Neural cell (in vitro differentiated cells): ENCODE data around the gene TRIM10. TPM values are rescaled to one million over a fixed set of nuclear protein-coding genes. Genes with fewer than 3 reads are reported as not detected.
"Not testable (repeated sequence)": the region's sequence is repeated elsewhere in the genome, so short reads cannot be mapped to it uniquely, and the experiment has no call there.

Experiments
- H2AFZ ChIP-seq: fragments of 200-600, 300-800 bp; sonication (generic), shearing (Covaris generic); 2 replicates; pipeline ENCODE4 v1.6.0; 2014; ENCODE audit warnings: low read depth, mild to moderate bottlenecking, antibody characterized with exemption, low read length, moderate library complexity
- H3F3A ChIP-seq: fragments of 200-600 bp; shearing (Covaris generic); 2 replicates; pipeline ENCODE4 v1.6.1; 2016; ENCODE audit warnings: mild to moderate bottlenecking, moderate library complexity, mixed read lengths, antibody characterized with exemption, low read length; ENCODE audit not compliant: insufficient read depth, poor library complexity, severe bottlenecking
- H3K27ac ChIP-seq: fragments of 200-600, 300-800 bp; sonication (generic), shearing (Covaris generic); 2 replicates; pipeline ENCODE4 v1.5.1; 2014; ENCODE audit warnings: mild to moderate bottlenecking, low read length, moderate library complexity
- H3K27me3 ChIP-seq: fragments of 300-800, 200-600 bp; sonication (generic), shearing (Covaris generic); 2 replicates; pipeline ENCODE4 v1.6.0; 2014; ENCODE audit warnings: mild to moderate bottlenecking, low read depth, low read length, moderate library complexity; ENCODE audit not compliant: insufficient read depth
- H3K36me3 ChIP-seq: fragments of 300-800, 200-600 bp; sonication (generic), shearing (Covaris generic); 2 replicates; pipeline ENCODE4 v1.5.1; 2014; ENCODE audit warnings: mild to moderate bottlenecking, antibody characterized with exemption, low read length, moderate library complexity; ENCODE audit not compliant: insufficient read depth
- H3K4me2 ChIP-seq: fragments of 300-800, 200-600 bp; sonication (generic), shearing (Covaris generic); 2 replicates; pipeline ENCODE4 v1.6.0; 2014; ENCODE audit warnings: mild to moderate bottlenecking, low read length
- H3K4me3 ChIP-seq: fragments of 300-800, 200-600 bp; sonication (generic), shearing (Covaris generic); 2 replicates; pipeline ENCODE4 v1.5.1; 2014; ENCODE audit warnings: mild to moderate bottlenecking, low read length, moderate library complexity
- H3K79me2 ChIP-seq: fragments of 200-600 bp; shearing (Covaris generic); replicated peaks from 2 replicates; pipeline ENCODE4 v1.6.0; 2014; ENCODE audit warnings: mild to moderate bottlenecking, low read length, moderate library complexity; ENCODE audit not compliant: insufficient read depth
- H3K9ac ChIP-seq: fragments of 300-800, 200-600 bp; sonication (generic), shearing (Covaris generic); 2 replicates; pipeline ENCODE4 v1.6.1; 2016; ENCODE audit warnings: mild to moderate bottlenecking, low read length, mixed read lengths
- H3K9me2 ChIP-seq: fragments of 200-600 bp; shearing (Covaris generic); 2 replicates; pipeline ENCODE4 v1.6.1; 2016; ENCODE audit warnings: mild to moderate bottlenecking, low read length, mixed read lengths; ENCODE audit not compliant: insufficient read depth
- H3K9me3 ChIP-seq: fragments of 200-600, 300-800 bp; sonication (generic), shearing (Covaris generic); 2 replicates; pipeline ENCODE4 v1.6.1; 2016; ENCODE audit warnings: mild to moderate bottlenecking, mixed run types, low read length, moderate library complexity, mixed read lengths
- H4K20me1 ChIP-seq: fragments of 200-600 bp; shearing (Covaris generic); 2 replicates; pipeline ENCODE4 v1.6.1; 2016; ENCODE audit warnings: mild to moderate bottlenecking, mixed run types; ENCODE audit not compliant: insufficient read depth
- CTCF ChIP-seq: fragments of 450-650 bp; IDR thresholded peaks from 2 replicates; pipeline ENCODE4 v1.5.1; 2014; ENCODE audit warnings: antibody characterized with exemption, mild to moderate bottlenecking, moderate library complexity; ENCODE audit not compliant: poor library complexity, severe bottlenecking
- EP300 ChIP-seq: fragments of 450-650 bp; conservative IDR thresholded peaks from 2 replicates; pipeline ENCODE4 v1.6.1; 2014; ENCODE audit warnings: antibody characterized with exemption, mild to moderate bottlenecking, moderate library complexity; ENCODE audit not compliant: poor library complexity, severe bottlenecking
- EZH2 ChIP-seq: fragments of 200-600, 300-800 bp; shearing (Covaris generic), sonication (generic); IDR thresholded peaks from 2 replicates; pipeline ENCODE4 v1.6.1; 2014; ENCODE audit warnings: antibody characterized with exemption, low read length, borderline replicate concordance, mild to moderate bottlenecking; ENCODE audit not compliant: insufficient read depth, poor library complexity, severe bottlenecking
- MXI1 ChIP-seq: fragments of 450-650 bp; conservative IDR thresholded peaks from 2 replicates; pipeline ENCODE4 v1.6.1; 2014; ENCODE audit warnings: antibody characterized with exemption, mild to moderate bottlenecking; ENCODE audit not compliant: poor library complexity, severe bottlenecking
- POLR2AphosphoS5 ChIP-seq: IDR thresholded peaks from 2 replicates; pipeline ENCODE4 v1.6.1; 2012
- RAD21 ChIP-seq: fragments of 450-650 bp; conservative IDR thresholded peaks from 2 replicates; pipeline ENCODE4 v1.6.1; 2014; ENCODE audit warnings: antibody characterized with exemption, mild to moderate bottlenecking, moderate library complexity
- REST ChIP-seq: IDR thresholded peaks from 2 replicates; pipeline ENCODE4 v1.6.1; 2012; ENCODE audit warnings: borderline replicate concordance
- SMC3 ChIP-seq: fragments of 450-650 bp; conservative IDR thresholded peaks from 2 replicates; pipeline ENCODE4 v1.6.1; 2014; ENCODE audit warnings: antibody characterized with exemption, mild to moderate bottlenecking, moderate library complexity; ENCODE audit not compliant: poor library complexity
- TAF1 ChIP-seq: IDR thresholded peaks from 2 replicates; pipeline ENCODE4 v1.6.1; 2012; ENCODE audit warnings: low read depth
- polyA plus RNA-seq: library from polyadenylated mRNA; depleted of rRNA; stranded (reverse); fragments of >200 nt; gene quantifications from 2 replicates; pipeline ENCODE4 v1.2.3, GENCODE V29; 2014

Gene TRIM10
- polyA plus RNA-seq, 1 donor from 2014 or later = not detected

GRCh38 chr6:30122515-30122914 lies 38.5 kb downstream of the TRIM10 start:
- TF ChIP-seq MXI1 (no peak), EZH2 (no peak), EP300 (no peak), SMC3 (no peak), REST (no peak), POLR2AphosphoS5 (no peak), CTCF (no peak), TAF1 (no peak), RAD21 (no peak)
- H3K9ac ChIP-seq = no peak overlapping the region
- no peaks in the 10 kb centered on the region for H3F3A ChIP-seq
- no peak overlapping the region for H3K4me2 ChIP-seq
- H4K20me1 ChIP-seq = no peaks in the 10 kb centered on the region
- H3K36me3 ChIP-seq = no peaks in the 10 kb centered on the region
- no peaks in the 10 kb centered on the region for H3K79me2 ChIP-seq
- no peak overlapping the region for H3K27ac ChIP-seq
- peaks cover 40% of the 10 kb centered on the region for H3K27me3 ChIP-seq
- no peaks in the 10 kb centered on the region for H3K9me3 ChIP-seq
- no peak overlapping the region for H3K4me3 ChIP-seq
- H3K9me2 ChIP-seq = no peaks in the 10 kb centered on the region
- no peak overlapping the region for H2AFZ ChIP-seq

- no peak overlapping the region for H3K27ac ChIP-seq
- no peaks in the 10 kb centered on the region for H4K20me1 ChIP-seq
- no peaks in the 10 kb centered on the region for H3K9me2 ChIP-seq
- H3K27me3 ChIP-seq = peaks cover 31% of the 10 kb centered on the region
- H3K4me2 ChIP-seq = no peak overlapping the region
- no peaks in the 10 kb centered on the region for H3K79me2 ChIP-seq
- no peaks in the 10 kb centered on the region for H3K36me3 ChIP-seq
- no peaks in the 10 kb centered on the region for H3K9me3 ChIP-seq
- no peak overlapping the region for H3K4me3 ChIP-seq
- H3K9ac ChIP-seq = no peak overlapping the region
- H3F3A ChIP-seq = no peaks in the 10 kb centered on the region
- H2AFZ ChIP-seq = no peak overlapping the region
- TF ChIP-seq SMC3 = no peak
- TF ChIP-seq REST = no peak
- TF ChIP-seq EP300 = no peak
- TF ChIP-seq EZH2 = no peak
- TF ChIP-seq POLR2AphosphoS5 = no peak
- no peak for TF ChIP-seq CTCF
- no peak for TF ChIP-seq RAD21
- TF ChIP-seq TAF1 = no peak
- TF ChIP-seq MXI1 = no peak
Observed at GRCh38 chr6:30121446-30122366, 39.3 kb downstream of the TRIM10 start.

GRCh38 chr6:30118691-30119090 lies 42.3 kb downstream of the TRIM10 start:
- H3K9me2 ChIP-seq, H2AFZ ChIP-seq, H3K79me2 ChIP-seq, H3K27ac ChIP-seq, H3K4me2 ChIP-seq, H3K36me3 ChIP-seq, H3K9ac ChIP-seq, H3K4me3 ChIP-seq, H3F3A ChIP-seq, H4K20me1 ChIP-seq, H3K9me3 ChIP-seq: not testable (repeated sequence)
- H3K27me3 ChIP-seq = peaks cover 19% of the 10 kb centered on the region
